HG03520 (cell line): ENCODE results near the gene JAKMIP2.
"Not testable (repeated sequence)": the region's sequence is repeated elsewhere in the genome, so short reads cannot be mapped to it uniquely, and the experiment has no call there.

ENCODE experiments used
- ATAC-seq: cut with Tn5 transposase; IDR thresholded peaks from one replicate; pipeline ENCODE4 v1.9.1; 2021; ENCODE audit warnings: mild to moderate bottlenecking, moderate library complexity; ENCODE audit not compliant: unreplicated experiment

Gene JAKMIP2

GRCh38 chr5:147750065-147750464, 32.5 kb downstream of the JAKMIP2 start:
- no peak for ATAC-seq

GRCh38 chr5:147748590-147748989, 33.9 kb downstream of the JAKMIP2 start:
- ATAC-seq, result no peak

- no peak for ATAC-seq
Observed at GRCh38 chr5:147746986-147747385, 35.5 kb downstream of the JAKMIP2 start.

- no peak for ATAC-seq
Observed at GRCh38 chr5:147743678-147744374, 38.7 kb downstream of the JAKMIP2 start.

- ATAC-seq, result no peak
Observed at GRCh38 chr5:147743012-147743411, 39.5 kb downstream of the JAKMIP2 start.

- no peak for ATAC-seq
Observed at GRCh38 chr5:147742151-147742550, 40.4 kb downstream of the JAKMIP2 start.

- ATAC-seq, result no peak
Observed at GRCh38 chr5:147740864-147741263, 41.7 kb downstream of the JAKMIP2 start.

- no peak for ATAC-seq
Observed at GRCh38 chr5:147737921-147738320, 44.6 kb downstream of the JAKMIP2 start.

GRCh38 chr5:147735621-147736125, 46.9 kb downstream of the JAKMIP2 start:
- no peak for ATAC-seq

GRCh38 chr5:147734894-147735293, 47.6 kb downstream of the JAKMIP2 start:
- ATAC-seq, result no peak

- ATAC-seq, result no peak
Observed at GRCh38 chr5:147733075-147733474, 49.5 kb downstream of the JAKMIP2 start.

- ATAC-seq, result no peak
Observed at GRCh38 chr5:147732291-147732883, 50.1 kb downstream of the JAKMIP2 start.

- no peak for ATAC-seq
Observed at GRCh38 chr5:147731431-147732290, 50.9 kb downstream of the JAKMIP2 start.

- ATAC-seq, result no peak
Observed at GRCh38 chr5:147727200-147727599, 55.3 kb downstream of the JAKMIP2 start.

- ATAC-seq, result not testable (repeated sequence)
Observed at GRCh38 chr5:147721191-147721960, 61.2 kb downstream of the JAKMIP2 start.

GRCh38 chr5:147713550-147714295, 68.8 kb downstream of the JAKMIP2 start:
- ATAC-seq, result no peak

GRCh38 chr5:147712598-147712997, 69.9 kb downstream of the JAKMIP2 start:
- ATAC-seq, result no peak

GRCh38 chr5:147712019-147712418, 70.5 kb downstream of the JAKMIP2 start:
- ATAC-seq, result no peak

- no peak for ATAC-seq
Observed at GRCh38 chr5:147711019-147711418, 71.5 kb downstream of the JAKMIP2 start.

- ATAC-seq, result no peak
Observed at GRCh38 chr5:147708708-147709107, 73.8 kb downstream of the JAKMIP2 start.
